Activated naive CD8-positive, alpha-beta T cell treated with anti-CD3 and anti-CD28 coated beads, Interleukin-2, amount 10 ng/mL, durations not matched to agents 7 days and 5 days (primary cell): ENCODE data around the gene NSUN7. TPM values are rescaled to one million over a fixed set of nuclear protein-coding genes. Genes with fewer than 3 reads are reported as not detected.

ENCODE experiments used
- ATAC-seq: fragments of 150-1000 bp; cut with Tn5 transposase; one replicate; pipeline ENCODE4 v1.10.0; 2021; ENCODE audit warnings: low read depth, moderate library complexity
- POLR2A ChIA-PET: fragments of 350-600 bp; sonication (Branson Sonifier 250); formaldehyde crosslinking; loops from one replicate; lab custom pipeline; 2021; ENCODE audit warnings: antibody characterized with exemption; lab: Charles Lee
- DNase-seq: peaks from one replicate; pipeline ENCODE4 v3.0.0; 2021
- H3K27ac Mint-ChIP-seq: one replicate; pipeline ENCODE4 v1.8.0; 2022; ENCODE audit warnings: mild to moderate bottlenecking, mixed read lengths
- H3K27me3 Mint-ChIP-seq: one replicate; pipeline ENCODE4 v1.8.0; 2022; ENCODE audit warnings: mild to moderate bottlenecking, moderate library complexity, mixed read lengths
- H3K36me3 Mint-ChIP-seq: one replicate; pipeline ENCODE4 v1.8.0; 2021; ENCODE audit warnings: mild to moderate bottlenecking, mixed read lengths
- H3K4me1 Mint-ChIP-seq: one replicate; pipeline ENCODE4 v1.8.0; 2021; ENCODE audit warnings: mixed read lengths
- H3K4me3 Mint-ChIP-seq: one replicate; pipeline ENCODE4 v1.8.0; 2022; ENCODE audit warnings: mild to moderate bottlenecking, moderate library complexity, mixed read lengths
- H3K9me3 Mint-ChIP-seq: one replicate; pipeline ENCODE4 v1.8.0; 2021; ENCODE audit warnings: mixed read lengths
- total RNA-seq, 2 experiments: library from RNA; stranded (reverse); gene quantifications; one replicate each; pipeline ENCODE4 v1.2.3, GENCODE V29; 2021

NSUN7 gene
- total RNA-seq, 2 experiments from 2014 or later: 0.25 to 0.34 TPM

DNA sequence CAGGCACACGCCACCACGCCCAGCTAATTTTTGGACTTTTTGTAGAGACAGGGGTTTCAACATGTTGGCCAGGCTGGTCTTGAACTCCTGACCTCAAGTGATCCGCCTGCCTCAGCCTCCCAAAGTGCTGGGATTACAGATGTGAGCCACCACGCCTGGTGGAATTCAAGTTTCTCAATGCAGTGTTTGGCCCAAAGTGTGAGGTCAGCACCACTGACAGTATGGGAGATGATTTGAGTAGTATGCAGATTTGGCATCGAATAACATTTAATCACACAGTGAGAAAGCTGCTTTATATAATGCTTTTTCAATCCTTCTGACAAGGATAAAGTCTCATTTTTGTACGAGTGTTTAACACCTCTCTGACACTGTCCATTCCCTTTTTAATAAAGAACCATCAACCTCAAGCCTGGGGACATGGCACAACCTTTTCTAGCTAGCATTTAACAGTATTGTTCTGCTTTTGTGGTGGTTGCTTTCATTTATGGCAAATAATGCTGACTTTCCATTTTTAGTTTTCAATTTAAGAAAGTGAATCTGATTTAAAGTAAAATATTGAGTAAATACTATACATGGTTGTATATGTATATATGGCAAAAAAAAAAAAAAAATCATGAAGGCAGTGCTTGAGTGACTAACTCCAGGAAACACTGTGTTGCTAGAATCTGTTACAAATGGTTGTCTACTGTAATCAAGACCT, 4.3 kb upstream of the NSUN7 start:
- H3K4me3 Mint-ChIP-seq: no peak overlapping the region
- ATAC-seq: no peak
- H3K27me3 Mint-ChIP-seq: peaks cover 25% of the 10 kb centered on the region
- DNase-seq: no peak
- no peak overlapping the region for H3K27ac Mint-ChIP-seq
- no peaks in the 10 kb centered on the region for H3K36me3 Mint-ChIP-seq
- H3K4me1 Mint-ChIP-seq: no peaks in the 10 kb centered on the region
- POLR2A ChIA-PET: no interaction called here
- H3K9me3 Mint-ChIP-seq: no peaks in the 10 kb centered on the region

DNA sequence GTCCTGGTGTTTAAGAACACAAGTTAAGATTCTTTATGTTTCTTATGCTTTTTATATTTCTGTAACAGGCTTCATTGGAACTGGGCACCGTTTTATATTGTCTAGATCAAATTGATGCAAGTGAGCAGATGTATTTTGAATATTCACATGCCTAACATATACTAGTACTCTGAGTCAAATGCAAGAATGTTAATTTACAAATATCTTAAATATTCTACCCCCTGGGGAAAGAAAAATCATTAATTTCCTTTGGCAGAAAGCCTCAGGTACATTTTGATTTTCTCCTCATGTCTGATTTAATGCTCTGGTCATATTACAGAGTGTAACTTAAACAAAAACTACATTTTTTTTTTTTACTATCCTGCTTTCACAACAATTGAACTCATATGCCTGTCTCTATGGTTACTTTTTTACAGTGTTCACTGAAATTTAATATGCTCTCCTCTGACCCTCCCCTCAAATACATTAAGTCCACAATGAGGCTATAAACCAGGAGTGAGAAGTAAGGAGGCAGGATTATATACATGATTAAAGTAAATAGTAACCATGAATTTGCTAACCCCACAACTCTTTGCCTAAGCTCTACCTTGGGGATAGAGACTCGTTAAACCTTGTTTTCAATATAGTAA, 2.4 kb upstream of the NSUN7 start:
- ATAC-seq (no peak), DNase-seq (no peak)
- Mint-ChIP-seq H3K27ac (no peak overlapping the region), H3K4me3 (no peak overlapping the region), H3K9me3 (no peaks in the 10 kb centered on the region), H3K36me3 (peaks cover 2% of the 10 kb centered on the region), H3K4me1 (peaks cover 4% of the 10 kb centered on the region), H3K27me3 (peaks cover 36% of the 10 kb centered on the region)
- POLR2A ChIA-PET: interaction anchor here (0.6 kb wide), 1 partner anchor 551 kb away, joined by 4 read pairs; no protein-coding TSS in a partner anchor

DNA sequence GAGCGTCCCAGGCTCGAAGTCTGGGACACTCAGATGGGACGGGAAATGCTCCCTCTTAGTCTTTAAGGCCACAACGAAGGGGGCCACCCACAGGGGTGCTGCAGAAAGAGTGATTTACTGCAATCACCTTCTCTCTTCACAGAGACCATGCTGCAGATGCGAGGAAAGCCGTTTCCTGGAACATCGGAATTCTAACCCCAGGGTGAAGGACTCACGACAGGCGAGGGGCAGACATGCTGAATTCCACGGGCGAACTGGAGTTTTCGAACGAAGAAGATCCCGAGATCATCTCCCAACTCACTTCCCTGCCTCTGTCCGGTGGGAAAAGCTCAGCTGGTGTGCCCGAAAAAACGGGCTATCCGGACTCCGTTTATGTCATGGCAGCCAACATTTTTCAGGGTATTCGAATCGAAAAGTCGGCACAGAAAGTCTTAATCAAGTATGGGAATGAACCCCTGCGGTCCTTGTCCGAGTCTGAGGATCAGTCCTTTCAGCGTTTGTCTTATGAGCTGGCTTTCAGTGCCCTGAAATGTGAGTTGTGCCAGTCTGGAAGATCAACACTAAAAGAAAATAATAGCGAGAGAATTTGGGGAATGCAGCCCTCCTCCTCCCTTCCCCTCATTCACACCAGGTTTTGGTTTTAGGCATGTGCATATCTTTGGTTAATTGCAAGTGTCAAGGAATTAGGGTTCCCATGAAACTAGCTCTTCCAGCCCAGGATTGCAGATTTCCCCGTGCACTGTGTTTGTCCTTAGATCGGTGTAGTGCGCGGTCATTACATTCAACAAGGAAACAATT, 905 bp downstream of the NSUN7 start:
- POLR2A ChIA-PET: interaction anchor here (0.5 to 0.7 kb wide), 2 partner anchors 316 to 425 kb away, joined by 3 to 5 read pairs; no protein-coding TSS in a partner anchor
- H3K4me3 Mint-ChIP-seq: peak overlapping the region; percentile 72
- H3K36me3 Mint-ChIP-seq: peaks cover 7% of the 10 kb centered on the region
- peaks cover 47% of the 10 kb centered on the region for H3K27me3 Mint-ChIP-seq
- ATAC-seq: peak; percentile 19
- H3K9me3 Mint-ChIP-seq: peaks cover 4% of the 10 kb centered on the region
- peaks cover 4% of the 10 kb centered on the region for H3K4me1 Mint-ChIP-seq
- DNase-seq: no peak
- peak overlapping the region; percentile 30 for H3K27ac Mint-ChIP-seq

DNA sequence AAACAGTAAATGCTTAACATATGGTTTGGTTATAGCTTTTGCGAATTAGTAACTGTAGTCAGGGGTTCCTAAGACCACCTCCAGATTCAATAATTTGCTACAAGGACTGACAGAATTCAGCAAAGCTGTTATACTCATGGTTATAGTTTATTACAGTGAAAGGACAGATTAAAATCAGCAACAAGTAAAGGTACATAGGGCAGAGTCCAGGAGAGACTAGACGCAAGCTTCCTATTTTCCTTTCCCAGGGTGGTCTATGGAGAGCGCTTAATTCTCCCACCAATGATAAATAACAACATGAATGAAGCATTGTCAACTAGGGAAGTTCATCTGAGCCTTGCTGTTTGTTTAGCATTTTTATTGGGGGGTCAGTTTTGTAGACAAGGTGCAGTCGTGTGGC, 5.9 kb downstream of the NSUN7 start:
- Mint-ChIP-seq H3K27me3 (peaks cover 37% of the 10 kb centered on the region), H3K27ac (no peak overlapping the region), H3K4me1 (peaks cover 3% of the 10 kb centered on the region), H3K4me3 (no peak overlapping the region), H3K9me3 (peaks cover 4% of the 10 kb centered on the region), H3K36me3 (peaks cover 7% of the 10 kb centered on the region)
- no peak for ATAC-seq
- POLR2A ChIA-PET: no interaction called here
- DNase-seq: no peak

DNA sequence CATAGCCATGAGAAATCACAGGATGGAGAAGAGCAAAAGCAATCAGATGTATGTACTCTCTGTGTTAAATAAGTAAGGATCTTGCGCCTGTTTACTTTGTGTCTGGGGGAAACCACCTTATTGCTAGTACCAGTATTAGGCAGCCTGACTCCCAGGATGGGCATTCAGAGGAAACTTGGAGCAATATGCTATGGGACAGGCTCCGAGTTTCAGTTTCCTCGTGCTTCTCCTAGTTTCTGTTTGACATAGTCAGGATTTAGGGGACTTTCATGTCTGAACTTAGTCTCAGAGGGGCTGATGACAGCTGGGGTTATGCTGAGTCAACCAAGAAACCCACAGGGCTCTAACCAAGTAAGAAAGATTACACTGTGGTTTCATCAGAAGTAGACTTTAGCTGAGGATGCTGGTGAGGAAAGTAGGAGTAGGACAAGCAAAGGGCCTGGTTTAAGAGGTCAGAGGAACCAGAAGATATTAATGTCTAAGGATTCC, 13.5 kb downstream of the NSUN7 start:
- peaks cover 13% of the 10 kb centered on the region for H3K4me1 Mint-ChIP-seq
- no peaks in the 10 kb centered on the region for H3K9me3 Mint-ChIP-seq
- no peak overlapping the region for H3K27ac Mint-ChIP-seq
- POLR2A ChIA-PET: no interaction called here
- peaks cover 2% of the 10 kb centered on the region for H3K27me3 Mint-ChIP-seq
- ATAC-seq (peak; percentile 92), DNase-seq (no peak)
- no peaks in the 10 kb centered on the region for H3K36me3 Mint-ChIP-seq
- H3K4me3 Mint-ChIP-seq: peak overlapping the region; percentile 40

DNA sequence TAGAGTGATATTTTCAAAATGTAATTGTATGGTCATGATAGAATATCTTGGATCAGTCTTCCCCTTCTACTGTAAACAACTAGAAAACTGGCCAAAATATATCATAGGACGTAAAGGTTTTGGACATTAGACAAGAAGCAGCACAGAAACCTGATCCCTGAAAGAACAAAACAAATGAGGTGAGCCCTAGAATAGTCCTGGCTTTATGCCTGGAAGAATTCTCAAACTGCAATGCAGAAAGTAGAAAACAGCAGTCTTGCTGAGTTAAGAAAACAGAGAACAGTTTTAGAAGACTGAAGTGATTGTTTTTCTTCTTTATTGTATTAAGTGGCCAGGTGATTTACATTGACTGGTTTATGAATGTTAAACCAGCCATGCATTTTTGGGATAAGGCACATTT, 19.5 kb downstream of the NSUN7 start:
- ATAC-seq (no peak), DNase-seq (no peak)
- Mint-ChIP-seq H3K4me3 (no peak overlapping the region), H3K9me3 (peaks cover 3% of the 10 kb centered on the region), H3K36me3 (peaks cover 9% of the 10 kb centered on the region), H3K4me1 (peaks cover 7% of the 10 kb centered on the region), H3K27me3 (peaks cover 7% of the 10 kb centered on the region), H3K27ac (no peak overlapping the region)
- POLR2A ChIA-PET: no interaction called here

DNA sequence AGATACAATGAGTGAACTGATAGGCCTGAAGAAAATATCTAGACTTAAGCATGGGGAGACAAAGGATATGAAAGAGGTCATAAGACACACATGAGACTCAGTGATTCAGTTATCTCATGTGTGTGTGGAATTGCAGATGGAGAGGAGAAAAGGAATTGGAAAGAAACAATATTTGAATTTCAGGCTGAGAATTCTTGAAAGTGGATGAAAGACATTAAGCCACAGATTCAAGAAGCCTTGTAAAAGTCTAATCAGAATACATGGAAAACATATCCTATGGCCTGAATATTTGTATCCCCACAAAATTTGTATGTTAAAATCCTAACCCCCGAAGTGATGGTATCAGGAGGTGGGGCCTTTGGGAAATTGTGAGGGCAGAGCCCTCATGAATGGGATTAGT, 28.3 kb downstream of the NSUN7 start:
- ATAC-seq: no peak
- Mint-ChIP-seq H3K4me1 (peaks cover 2% of the 10 kb centered on the region), H3K4me3 (no peak overlapping the region), H3K9me3 (peaks cover 1% of the 10 kb centered on the region), H3K27ac (no peak overlapping the region), H3K36me3 (peaks cover 3% of the 10 kb centered on the region), H3K27me3 (peaks cover 10% of the 10 kb centered on the region)
- DNase-seq: no peak
- POLR2A ChIA-PET: no interaction called here

DNA sequence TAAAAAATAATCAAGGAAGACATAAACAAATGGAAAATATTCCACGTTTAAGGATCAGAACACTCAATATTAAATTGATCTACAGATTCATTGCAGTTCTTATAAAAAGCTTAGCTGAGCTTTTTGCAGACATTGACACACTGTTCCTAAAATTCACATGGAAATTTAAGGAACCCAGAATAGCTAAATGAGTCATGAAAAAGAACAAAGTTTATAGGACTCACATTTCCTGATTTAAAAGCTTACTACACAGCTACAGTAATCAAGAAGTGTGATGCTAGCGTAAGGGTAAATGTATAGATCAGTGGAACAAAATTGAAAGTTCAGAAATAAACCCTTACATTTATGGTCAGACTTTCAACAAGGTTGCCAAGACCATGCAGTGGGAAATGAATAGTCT, 33.1 kb downstream of the NSUN7 start:
- POLR2A ChIA-PET: no interaction called here
- Mint-ChIP-seq H3K9me3 (peaks cover 1% of the 10 kb centered on the region), H3K27me3 (peaks cover 30% of the 10 kb centered on the region), H3K27ac (no peak overlapping the region), H3K4me3 (no peak overlapping the region), H3K36me3 (peaks cover 1% of the 10 kb centered on the region), H3K4me1 (no peaks in the 10 kb centered on the region)
- no peak for ATAC-seq
- no peak for DNase-seq

DNA sequence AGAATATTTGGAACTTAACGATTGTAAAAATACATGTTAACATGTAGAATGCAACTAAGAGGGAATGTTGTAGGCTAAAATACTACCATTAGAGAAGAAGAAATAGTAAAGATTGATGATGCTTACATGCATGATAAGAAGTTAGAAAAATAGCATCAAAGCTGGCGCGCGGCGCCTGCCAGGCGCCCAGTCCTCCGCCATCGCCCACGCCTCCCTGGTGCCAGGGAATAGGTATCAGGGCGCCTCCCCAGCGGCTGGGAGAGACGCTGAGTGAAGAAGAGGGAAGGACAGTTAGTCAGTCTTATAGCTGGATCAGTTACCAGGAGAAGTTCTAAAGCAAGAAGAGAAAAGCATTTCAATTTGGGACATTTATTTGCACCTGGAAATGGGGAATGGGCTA, 36.0 kb downstream of the NSUN7 start:
- H3K9me3 Mint-ChIP-seq: no peaks in the 10 kb centered on the region
- DNase-seq: no peak
- H3K27me3 Mint-ChIP-seq: peaks cover 46% of the 10 kb centered on the region
- no peak overlapping the region for H3K4me3 Mint-ChIP-seq
- no peaks in the 10 kb centered on the region for H3K4me1 Mint-ChIP-seq
- no peak for ATAC-seq
- H3K27ac Mint-ChIP-seq: no peak overlapping the region
- H3K36me3 Mint-ChIP-seq: no peaks in the 10 kb centered on the region
- POLR2A ChIA-PET: interaction anchor here (0.6 to 0.7 kb wide), 3 partner anchors 231 to 1276 kb away, joined by 3 read pairs; no protein-coding TSS in a partner anchor

DNA sequence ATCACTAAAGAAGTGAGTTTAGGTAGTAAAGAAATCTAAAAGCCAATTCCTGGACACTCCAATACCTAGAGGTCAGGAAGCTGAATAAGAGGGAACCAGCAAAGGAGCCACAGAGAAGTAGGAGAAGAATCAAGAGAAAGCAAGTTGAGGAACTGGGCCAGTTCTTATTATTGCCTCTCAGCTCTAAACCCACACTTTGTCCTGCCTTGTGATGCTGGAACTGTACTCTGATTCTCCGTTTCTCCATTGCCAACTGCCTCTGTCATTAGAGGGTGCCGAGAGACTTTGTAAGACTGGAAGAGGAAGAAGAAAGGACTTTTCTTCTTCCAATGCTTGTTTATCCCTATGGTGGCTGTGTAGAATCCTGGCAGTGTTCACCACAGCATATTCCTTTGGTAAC, 38.6 kb downstream of the NSUN7 start:
- Mint-ChIP-seq H3K4me3 (no peak overlapping the region), H3K36me3 (no peaks in the 10 kb centered on the region), H3K27me3 (peaks cover 42% of the 10 kb centered on the region), H3K9me3 (no peaks in the 10 kb centered on the region), H3K27ac (no peak overlapping the region), H3K4me1 (no peaks in the 10 kb centered on the region)
- POLR2A ChIA-PET: no interaction called here
- DNase-seq: no peak
- no peak for ATAC-seq

DNA sequence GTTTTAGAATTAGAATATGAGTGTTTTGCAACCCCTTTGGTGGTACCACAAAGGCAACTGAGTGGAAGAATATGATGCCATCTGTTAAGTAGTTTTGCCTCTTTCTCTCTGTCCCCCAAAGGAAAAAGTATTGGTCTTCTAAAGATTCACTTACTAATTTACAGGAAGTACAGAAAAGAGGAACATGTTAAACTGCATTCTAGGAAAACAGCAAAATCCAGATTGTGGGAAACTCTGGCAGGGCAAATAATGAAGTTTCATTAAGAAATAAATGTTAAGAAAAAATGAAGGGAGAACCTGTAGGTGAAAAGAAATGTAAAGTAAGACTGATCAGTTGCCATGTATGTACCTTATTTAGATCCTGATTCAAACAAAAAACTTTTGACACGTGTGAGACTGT, 39.3 kb downstream of the NSUN7 start:
- H3K27ac Mint-ChIP-seq: no peak overlapping the region
- POLR2A ChIA-PET: no interaction called here

DNA sequence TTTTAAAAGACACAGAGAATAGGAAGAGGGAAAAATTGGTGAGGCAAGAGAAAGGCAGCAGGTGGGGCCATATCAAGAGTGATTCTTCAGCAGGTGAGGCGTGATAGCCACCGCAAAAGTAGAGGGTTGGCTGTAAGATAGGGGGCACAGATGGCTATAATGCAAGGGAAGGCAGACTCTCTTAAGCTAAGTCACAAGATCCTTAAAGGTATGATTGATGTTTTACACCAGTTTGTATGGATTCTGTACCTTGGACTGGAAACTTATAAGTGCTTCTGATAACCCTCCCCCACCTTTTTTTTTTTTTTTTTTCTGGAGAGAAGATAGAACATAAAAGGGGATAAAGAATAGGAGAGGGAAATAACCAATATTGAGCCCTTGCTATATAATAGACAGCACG, 40.0 kb downstream of the NSUN7 start:
- H3K9me3 Mint-ChIP-seq: no peaks in the 10 kb centered on the region
- no peak overlapping the region for H3K27ac Mint-ChIP-seq
- no peak overlapping the region for H3K4me3 Mint-ChIP-seq
- ATAC-seq: no peak
- peaks cover 31% of the 10 kb centered on the region for H3K27me3 Mint-ChIP-seq
- POLR2A ChIA-PET: no interaction called here
- DNase-seq: no peak
- H3K4me1 Mint-ChIP-seq: no peaks in the 10 kb centered on the region
- no peaks in the 10 kb centered on the region for H3K36me3 Mint-ChIP-seq

More for the DNA sequence above, 39.3 kb downstream of the NSUN7 start:
- ATAC-seq (no peak), DNase-seq (no peak)
- H3K36me3 Mint-ChIP-seq: no peaks in the 10 kb centered on the region
- H3K9me3 Mint-ChIP-seq: no peaks in the 10 kb centered on the region
- H3K4me1 Mint-ChIP-seq: no peaks in the 10 kb centered on the region
- no peak overlapping the region for H3K4me3 Mint-ChIP-seq
- peaks cover 36% of the 10 kb centered on the region for H3K27me3 Mint-ChIP-seq

DNA sequence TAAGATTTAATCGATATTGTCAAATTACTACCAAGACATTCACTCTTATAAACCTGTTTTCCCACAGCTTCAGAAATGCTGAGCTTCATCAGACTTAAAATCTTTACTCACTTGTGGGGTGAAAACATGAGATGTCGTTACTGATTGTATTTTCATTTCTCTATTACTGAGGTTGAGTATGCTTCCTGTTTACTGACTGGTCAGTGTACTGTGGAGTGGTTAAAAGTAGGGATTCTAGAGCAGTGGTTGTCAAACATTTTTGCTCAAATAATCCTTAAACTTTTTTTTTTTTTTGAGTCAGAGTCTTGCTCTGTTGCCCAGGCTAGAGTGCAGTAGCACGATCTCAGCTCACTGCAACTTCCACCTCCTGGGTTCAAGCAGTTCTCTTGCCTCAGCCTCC, 50.3 kb downstream of the NSUN7 start:
- DNase-seq: no peak
- POLR2A ChIA-PET: no interaction called here
- no peaks in the 10 kb centered on the region for H3K36me3 Mint-ChIP-seq
- no peak overlapping the region for H3K27ac Mint-ChIP-seq
- no peaks in the 10 kb centered on the region for H3K27me3 Mint-ChIP-seq
- H3K4me3 Mint-ChIP-seq: no peak overlapping the region
- ATAC-seq: no peak
- no peaks in the 10 kb centered on the region for H3K4me1 Mint-ChIP-seq
- no peaks in the 10 kb centered on the region for H3K9me3 Mint-ChIP-seq
